GM12874 (cell line): ENCODE results near the gene STX5.

Experiments used
- CTCF ChIP-seq: IDR thresholded peaks from 2 replicates; pipeline ENCODE4 v1.5.1; 2011; ENCODE audit warnings: low read depth, mild to moderate bottlenecking, control low read depth, low read length, moderate library complexity; ENCODE audit not compliant: insufficient read depth

STX5 gene

GRCh38 chr11:62874851-62875250 lies 43.0 kb upstream of the STX5 start:
- no peak for TF ChIP-seq CTCF

- TF ChIP-seq CTCF, result no peak
Measured at GRCh38 chr11:62865635-62866034, 33.8 kb upstream of the STX5 start.

GRCh38 chr11:62863687-62864335 lies 32.0 kb upstream of the STX5 start:
- no peak for TF ChIP-seq CTCF

GRCh38 chr11:62860835-62861563 lies 29.1 kb upstream of the STX5 start:
- no peak for TF ChIP-seq CTCF

GRCh38 chr11:62858201-62858600 lies 26.4 kb upstream of the STX5 start:
- TF ChIP-seq CTCF, result no peak

GRCh38 chr11:62857541-62857982 lies 25.7 kb upstream of the STX5 start:
- TF ChIP-seq CTCF, result no peak

- no peak for TF ChIP-seq CTCF
Measured at GRCh38 chr11:62856333-62856895, 24.6 kb upstream of the STX5 start.
